ENCODE results near the gene LARGE2. TPM values are rescaled to one million over a fixed set of nuclear protein-coding genes. Genes with fewer than 3 reads are reported as not detected.

LARGE2 gene
- total RNA-seq, 3 donors from 2014 or later, result 5.9 to 6.3 TPM; not detected in 1

GRCh38 chr11:45880772-45881570, 41.5 kb upstream of the LARGE2 start:
- Histone ChIP-seq H3K36me3 (no peaks in the 10 kb centered on the region), H3K27ac (no peak overlapping the region), H3K27me3 (no peaks in the 10 kb centered on the region), H3K9me3 (no peaks in the 10 kb centered on the region), H3K4me1 (no peaks in the 10 kb centered on the region), H3K4me3 (no peak overlapping the region)
- DNase-seq (ENCODE audit: low spot score in 2 of 2), result no peak
- intact Hi-C loops (cut with DNase I; ENCODE audit: low total_unique reads), result no loop called here
- TF ChIP-seq POLR2AphosphoS5 (IDR thresholded peaks at IDR 0.05) (no peak), CTCF (IDR thresholded peaks at IDR 0.05) (no peak), POLR2A (IDR thresholded peaks at IDR 0.05) (no peak)

GRCh38 chr11:45881708-45882368, 40.6 kb upstream of the LARGE2 start:
- no peaks in the 10 kb centered on the region for H3K36me3 ChIP-seq
- no peak for TF ChIP-seq POLR2AphosphoS5 (IDR thresholded peaks at IDR 0.05)
- no peak for TF ChIP-seq CTCF (IDR thresholded peaks at IDR 0.05)
- no peak for TF ChIP-seq POLR2A (IDR thresholded peaks at IDR 0.05)
- intact Hi-C loops (cut with DNase I; ENCODE audit: low total_unique reads), result no loop called here
- H3K4me3 ChIP-seq, result no peak overlapping the region
- H3K27me3 ChIP-seq, result no peaks in the 10 kb centered on the region
- H3K9me3 ChIP-seq, result no peaks in the 10 kb centered on the region
- peak in 1 of 2 donors; percentile 45 for DNase-seq (ENCODE audit: low spot score in 2 of 2)
- H3K4me1 ChIP-seq, result no peaks in the 10 kb centered on the region
- H3K27ac ChIP-seq, result no peak overlapping the region

- H3K9me3 ChIP-seq, result no peaks in the 10 kb centered on the region
- TF ChIP-seq POLR2A (IDR thresholded peaks at IDR 0.05), result no peak
- peak overlapping the region in 2 of 3 donors; percentile 54 to 76 for H3K4me3 ChIP-seq
- DNase-seq (ENCODE audit: low spot score in 2 of 2), result no peak
- no peaks in the 10 kb centered on the region for H3K4me1 ChIP-seq
- H3K36me3 ChIP-seq, result no peaks in the 10 kb centered on the region
- intact Hi-C loops (cut with DNase I; ENCODE audit: low total_unique reads), result no loop called here
- no peaks in the 10 kb centered on the region for H3K27me3 ChIP-seq
- H3K27ac ChIP-seq, result no peak overlapping the region
Measured at GRCh38 chr11:45884596-45885185, 37.8 kb upstream of the LARGE2 start.

GRCh38 chr11:45885274-45885920, 37.1 kb upstream of the LARGE2 start, which contains the start of gene MAPK8IP1:
Gene MAPK8IP1, plus strand, starts transcription at chr11:45885651. Its CDS starts 170 bp downstream, at chr11:45885821.
- DNase-seq (ENCODE audit: low spot score in 2 of 2), result no peak
- TF ChIP-seq POLR2A (IDR thresholded peaks at IDR 0.05) (no peak), CTCF (IDR thresholded peaks at IDR 0.05) (no peak), POLR2AphosphoS5 (IDR thresholded peaks at IDR 0.05) (no peak)
- Histone ChIP-seq H3K36me3 (no peaks in the 10 kb centered on the region), H3K4me1 (no peaks in the 10 kb centered on the region), H3K27ac (no peak within 1 kb of the TSS), H3K27me3 (no peaks in the 10 kb centered on the region), H3K9me3 (no peaks in the 10 kb centered on the region), H3K4me3 (peak within 1 kb of the TSS; percentile 43 to 76 (median 54))
- intact Hi-C loops (cut with DNase I; ENCODE audit: low total_unique reads), result no loop called here

GRCh38 chr11:45885921-45886721, 36.3 kb upstream of the LARGE2 start:
- Histone ChIP-seq H3K4me3 (peak overlapping the region; percentile 43 to 76 (median 54)), H3K27me3 (no peaks in the 10 kb centered on the region), H3K9me3 (no peaks in the 10 kb centered on the region), H3K4me1 (no peaks in the 10 kb centered on the region), H3K27ac (no peak overlapping the region), H3K36me3 (no peaks in the 10 kb centered on the region)
- no peak for DNase-seq (ENCODE audit: low spot score in 2 of 2)
- intact Hi-C loops (cut with DNase I; ENCODE audit: low total_unique reads), result no loop called here
- TF ChIP-seq CTCF (IDR thresholded peaks at IDR 0.05) (no peak), POLR2A (IDR thresholded peaks at IDR 0.05) (no peak), POLR2AphosphoS5 (IDR thresholded peaks at IDR 0.05) (no peak)
